ENCODE measurements around the gene SENP3. TPM values are rescaled to one million over a fixed set of nuclear protein-coding genes. Genes with fewer than 3 reads are reported as not detected.

Gene SENP3
- total RNA-seq, result 50.3 to 55.9 TPM (median 51.5 TPM) in 3 replicates

- peak within 1 kb of the TSS; percentile 93 for H3K4me3 Mint-ChIP-seq
- no peaks in the 10 kb centered on the region for H3K27me3 Mint-ChIP-seq (ENCODE audit: low read depth)
- peak; percentile 95 to 96 for DNase-seq (ENCODE audit: low spot score in 2 of 2, unreplicated experiment in 2 of 2)
- no peaks in the 10 kb centered on the region for H3K9me3 Mint-ChIP-seq
- peaks cover 6% of the 10 kb centered on the region for H3K36me3 Mint-ChIP-seq
- peaks cover 47% of the 10 kb centered on the region for H3K4me1 Mint-ChIP-seq
- no peak for TF ChIP-seq CTCF (IDR thresholded peaks at IDR 0.05; ENCODE audit: unreplicated experiment)
- H3K27ac Mint-ChIP-seq, result peak within 1 kb of the TSS; percentile 98
Measured at GRCh38 chr17:7561589-7562207, at the start of gene SENP3. TSS of gene SENP3 (plus strand) at chr17:7561919. CDS start at chr17:7563077, 1,158 bp downstream.

- no peak for TF ChIP-seq CTCF (IDR thresholded peaks at IDR 0.05; ENCODE audit: unreplicated experiment)
- Mint-ChIP-seq H3K4me3 (no peak overlapping the region), H3K9me3 (no peaks in the 10 kb centered on the region), H3K27me3 (ENCODE audit: low read depth) (no peaks in the 10 kb centered on the region), H3K4me1 (peaks cover 4% of the 10 kb centered on the region), H3K36me3 (peaks cover 43% of the 10 kb centered on the region), H3K27ac (no peak overlapping the region)
- no peak for DNase-seq (ENCODE audit: low spot score in 2 of 2, unreplicated experiment in 2 of 2)
Measured at GRCh38 chr17:7512105-7512504, 49.6 kb upstream of the SENP3 start.

DNA sequence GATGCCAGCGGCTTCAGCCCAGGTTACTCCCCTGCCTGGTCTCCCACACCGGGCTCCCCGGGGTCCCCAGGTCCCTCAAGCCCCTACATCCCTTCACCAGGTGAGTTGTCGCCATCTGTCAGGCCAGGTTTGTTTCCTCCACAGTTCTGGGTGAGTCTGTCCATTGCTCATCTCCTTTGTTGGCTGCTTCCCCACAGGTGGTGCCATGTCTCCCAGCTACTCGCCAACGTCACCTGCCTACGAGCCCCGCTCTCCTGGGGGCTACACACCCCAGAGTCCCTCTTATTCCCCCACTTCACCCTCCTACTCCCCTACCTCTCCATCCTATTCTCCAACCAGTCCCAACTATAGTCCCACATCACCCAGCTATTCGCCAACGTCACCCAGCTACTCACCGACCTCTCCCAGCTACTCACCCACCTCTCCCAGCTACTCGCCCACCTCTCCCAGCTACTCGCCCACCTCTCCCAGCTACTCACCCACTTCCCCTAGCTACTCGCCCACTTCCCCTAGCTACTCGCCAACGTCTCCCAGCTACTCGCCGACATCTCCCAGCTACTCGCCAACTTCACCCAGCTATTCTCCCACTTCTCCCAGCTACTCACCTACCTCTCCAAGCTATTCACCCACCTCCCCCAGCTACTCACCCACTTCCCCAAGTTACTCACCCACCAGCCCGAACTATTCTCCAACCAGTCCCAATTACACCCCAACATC lies 48.7 kb upstream of the SENP3 start:
- no peak overlapping the region for H3K27ac Mint-ChIP-seq
- H3K4me3 Mint-ChIP-seq, result no peak overlapping the region
- no peaks in the 10 kb centered on the region for H3K9me3 Mint-ChIP-seq
- no peaks in the 10 kb centered on the region for H3K27me3 Mint-ChIP-seq (ENCODE audit: low read depth)
- DNase-seq (ENCODE audit: low spot score in 2 of 2, unreplicated experiment in 2 of 2), result no peak
- TF ChIP-seq CTCF (IDR thresholded peaks at IDR 0.05; ENCODE audit: unreplicated experiment), result no peak
- H3K4me1 Mint-ChIP-seq, result peaks cover 4% of the 10 kb centered on the region
- H3K36me3 Mint-ChIP-seq, result peaks cover 39% of the 10 kb centered on the region

DNA sequence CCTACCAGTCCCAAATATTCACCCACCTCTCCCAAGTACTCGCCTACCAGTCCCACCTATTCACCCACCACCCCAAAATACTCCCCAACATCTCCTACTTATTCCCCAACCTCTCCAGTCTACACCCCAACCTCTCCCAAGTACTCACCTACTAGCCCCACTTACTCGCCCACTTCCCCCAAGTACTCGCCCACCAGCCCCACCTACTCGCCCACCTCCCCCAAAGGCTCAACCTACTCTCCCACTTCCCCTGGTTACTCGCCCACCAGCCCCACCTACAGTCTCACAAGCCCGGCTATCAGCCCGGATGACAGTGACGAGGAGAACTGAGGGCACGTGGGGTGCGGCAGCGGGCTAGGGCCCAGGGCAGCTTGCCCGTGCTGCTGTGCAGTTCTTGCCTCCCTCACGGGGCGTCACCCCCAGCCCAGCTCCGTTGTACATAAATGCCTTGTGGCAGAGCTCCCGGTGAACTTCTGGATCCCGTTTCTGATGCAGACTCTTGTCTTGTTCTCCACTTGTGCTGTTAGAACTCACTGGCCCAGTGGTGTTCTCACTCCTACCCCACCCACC lies 47.8 kb upstream of the SENP3 start:
- TF ChIP-seq CTCF (IDR thresholded peaks at IDR 0.05; ENCODE audit: unreplicated experiment), result no peak
- peaks cover 31% of the 10 kb centered on the region for H3K36me3 Mint-ChIP-seq
- H3K27me3 Mint-ChIP-seq (ENCODE audit: low read depth), result no peaks in the 10 kb centered on the region
- H3K9me3 Mint-ChIP-seq, result no peaks in the 10 kb centered on the region
- no peak for DNase-seq (ENCODE audit: low spot score in 2 of 2, unreplicated experiment in 2 of 2)
- H3K27ac Mint-ChIP-seq, result peak overlapping the region; percentile 90
- no peak overlapping the region for H3K4me3 Mint-ChIP-seq
- H3K4me1 Mint-ChIP-seq, result peaks cover 4% of the 10 kb centered on the region

- no peaks in the 10 kb centered on the region for H3K27me3 Mint-ChIP-seq (ENCODE audit: low read depth)
- peak overlapping the region; percentile 34 for H3K27ac Mint-ChIP-seq
- H3K36me3 Mint-ChIP-seq, result peaks cover 16% of the 10 kb centered on the region
- no peak for DNase-seq (ENCODE audit: low spot score in 2 of 2, unreplicated experiment in 2 of 2)
- H3K4me3 Mint-ChIP-seq, result no peak overlapping the region
- peaks cover 4% of the 10 kb centered on the region for H3K4me1 Mint-ChIP-seq
- no peaks in the 10 kb centered on the region for H3K9me3 Mint-ChIP-seq
- TF ChIP-seq CTCF (IDR thresholded peaks at IDR 0.05; ENCODE audit: unreplicated experiment), result no peak
Measured at GRCh38 chr17:7515911-7516610, 45.7 kb upstream of the SENP3 start.

Data from mesothelial cell of epicardium (in vitro differentiated cells).